BLaER1 treated with 17β-estradiol and CSF1 and Interleukin-3, amounts not matched to agents 10 nM and 100 nM (cell line): ENCODE data around the gene EYA3.

Experiments used
- H3K27ac ChIP-seq, 11 experiments: shearing (Covaris generic); formaldehyde crosslinking; 2 replicates each; pipeline ENCODE4 v1.8.1; 2022
- H3K27me3 ChIP-seq, 11 experiments: shearing (Covaris generic); formaldehyde crosslinking; 2 replicates each; pipeline ENCODE4 v1.8.1; 2022
- H3K36me3 ChIP-seq, 11 experiments: shearing (Covaris generic); formaldehyde crosslinking; 2 replicates each; pipeline ENCODE4 v1.8.1; 2022
- H3K4me1 ChIP-seq, 10 experiments: shearing (Covaris generic); formaldehyde crosslinking; 2 replicates each; pipeline ENCODE4 v1.8.1; 2022
- H3K4me2 ChIP-seq, 11 experiments: shearing (Covaris generic); formaldehyde crosslinking; 2 replicates each; pipeline ENCODE4 v1.8.1; 2022
- H3K4me3 ChIP-seq, 10 experiments: shearing (Covaris generic); formaldehyde crosslinking; 2 replicates each; pipeline ENCODE4 v1.8.1; 2022
- H3K9ac ChIP-seq, 11 experiments: shearing (Covaris generic); formaldehyde crosslinking; 2 replicates each; pipeline ENCODE4 v1.8.1; 2022
- H3K9me3 ChIP-seq, 11 experiments: shearing (Covaris generic); formaldehyde crosslinking; replicated peaks in 1 of 11; 2 replicates each; pipeline ENCODE4 v1.8.1; 2022
- H4K20me1 ChIP-seq, 11 experiments: shearing (Covaris generic); formaldehyde crosslinking; 2 replicates each; pipeline ENCODE4 v1.8.1; 2022
- Cebpa-rat ChIP-seq, 11 experiments: shearing (Covaris generic); IDR thresholded peaks; 2 replicates each; pipeline ENCODE4 v1.8.1; 2022

EYA3 gene

GRCh38 chr1:28086651-28087050 is 1.8 kb downstream of the EYA3 start:
- H3K27ac ChIP-seq: peak overlapping the region in 2 of 11 experiments; percentile 87 to 88; a peak in 2 of 22 replicates
- H3K9ac ChIP-seq: peak overlapping the region in 3 of 11 experiments; percentile 88 to 93 (median 92); a peak in 6 of 22 replicates
- no peaks in the 10 kb centered on the region for H3K36me3 ChIP-seq
- H3K4me2 ChIP-seq: peak overlapping the region; percentile 66 to 97 (median 93)
- peak overlapping the region in 6 of 10 experiments; percentile 70 to 86 (median 80); a peak in 9 of 20 replicates for H3K4me3 ChIP-seq
- no peak for TF ChIP-seq Cebpa-rat (IDR thresholded peaks at IDR 0.05)
- no peaks in the 10 kb centered on the region for H3K9me3 ChIP-seq
- peaks cover 19 to 66% (median 27%) of the 10 kb centered on the region in 10 experiments for H3K4me1 ChIP-seq
- no peaks in the 10 kb centered on the region for H3K27me3 ChIP-seq
- peaks cover 15 to 56% (median 25%) of the 10 kb centered on the region in 11 experiments; a peak in 16 of 22 replicates for H4K20me1 ChIP-seq

- Histone ChIP-seq H3K4me3 (no peak overlapping the region), H3K36me3 (peaks cover 2 to 11% (median 9%) of the 10 kb centered on the region in 11 experiments), H3K9ac (peak overlapping the region in 5 of 11 experiments; percentile 7 to 93 (median 29); a peak in 5 of 22 replicates), H3K4me1 (peaks cover 22 to 65% (median 27%) of the 10 kb centered on the region in 10 experiments), H3K27me3 (no peaks in the 10 kb centered on the region), H4K20me1 (peaks cover 15 to 66% (median 35%) of the 10 kb centered on the region in 11 experiments; a peak in 16 of 22 replicates), H3K9me3 (no peaks in the 10 kb centered on the region), H3K4me2 (peak overlapping the region in 3 of 11 experiments; percentile 91 to 93 (median 92); a peak in 8 of 22 replicates), H3K27ac (no peak overlapping the region)
- TF ChIP-seq Cebpa-rat (IDR thresholded peaks at IDR 0.05): no peak
Measured at GRCh38 chr1:28085129-28085528, 3.3 kb downstream of the EYA3 start.

GRCh38 chr1:28083876-28084275 is 4.5 kb downstream of the EYA3 start:
- H3K9ac ChIP-seq: no peak overlapping the region
- no peaks in the 10 kb centered on the region for H3K9me3 ChIP-seq
- no peaks in the 10 kb centered on the region for H3K27me3 ChIP-seq
- peaks cover 17 to 56% (median 22%) of the 10 kb centered on the region in 10 experiments for H3K4me1 ChIP-seq
- no peak for TF ChIP-seq Cebpa-rat (IDR thresholded peaks at IDR 0.05)
- H4K20me1 ChIP-seq: peaks cover 20 to 78% (median 46%) of the 10 kb centered on the region in 11 experiments; a peak in 19 of 22 replicates
- no peak overlapping the region for H3K4me3 ChIP-seq
- H3K27ac ChIP-seq: no peak overlapping the region
- peaks cover 11 to 24% (median 21%) of the 10 kb centered on the region in 11 experiments for H3K36me3 ChIP-seq
- peak overlapping the region in 2 of 11 experiments; percentile 24 to 34; a peak in 1 of 22 replicates for H3K4me2 ChIP-seq

GRCh38 chr1:28078680-28079626 is 9.5 kb downstream of the EYA3 start:
- Histone ChIP-seq H3K9ac (no peak overlapping the region), H3K4me3 (no peak overlapping the region), H3K4me2 (no peak overlapping the region), H3K9me3 (no peaks in the 10 kb centered on the region), H4K20me1 (peaks cover 10 to 93% (median 63%) of the 10 kb centered on the region in 11 experiments; a peak in 18 of 22 replicates), H3K27ac (no peak overlapping the region), H3K36me3 (peaks cover 15 to 58% (median 33%) of the 10 kb centered on the region in 11 experiments), H3K4me1 (peaks cover 0 to 32% (median 0%) of the 10 kb centered on the region in 10 experiments; a peak in 6 of 20 replicates), H3K27me3 (no peaks in the 10 kb centered on the region)
- no peak for TF ChIP-seq Cebpa-rat (IDR thresholded peaks at IDR 0.05)

GRCh38 chr1:28078262-28078661 is 10.1 kb downstream of the EYA3 start:
- no peak overlapping the region for H3K4me3 ChIP-seq
- H3K27ac ChIP-seq: no peak overlapping the region
- H3K4me2 ChIP-seq: no peak overlapping the region
- H3K9me3 ChIP-seq: no peaks in the 10 kb centered on the region
- H3K27me3 ChIP-seq: no peaks in the 10 kb centered on the region
- peaks cover 15 to 65% (median 36%) of the 10 kb centered on the region in 11 experiments for H3K36me3 ChIP-seq
- no peak overlapping the region for H3K9ac ChIP-seq
- peaks cover 8 to 91% (median 68%) of the 10 kb centered on the region in 11 experiments; a peak in 18 of 22 replicates for H4K20me1 ChIP-seq
- peaks cover 0 to 32% (median 0%) of the 10 kb centered on the region in 10 experiments; a peak in 6 of 20 replicates for H3K4me1 ChIP-seq
- TF ChIP-seq Cebpa-rat (IDR thresholded peaks at IDR 0.05): no peak

- H3K9me3 ChIP-seq: no peaks in the 10 kb centered on the region
- H3K36me3 ChIP-seq: peaks cover 15 to 63% (median 27%) of the 10 kb centered on the region in 11 experiments
- H3K4me2 ChIP-seq: no peak overlapping the region
- peaks cover 20 to 96% (median 78%) of the 10 kb centered on the region in 11 experiments; a peak in 19 of 22 replicates for H4K20me1 ChIP-seq
- H3K4me1 ChIP-seq: peaks cover 0 to 44% (median 0%) of the 10 kb centered on the region in 10 experiments; a peak in 8 of 20 replicates
- TF ChIP-seq Cebpa-rat (IDR thresholded peaks at IDR 0.05): no peak
- H3K27me3 ChIP-seq: no peaks in the 10 kb centered on the region
- no peak overlapping the region for H3K4me3 ChIP-seq
- no peak overlapping the region for H3K9ac ChIP-seq
- no peak overlapping the region for H3K27ac ChIP-seq
Measured at GRCh38 chr1:28074892-28075511, 13.4 kb downstream of the EYA3 start.

GRCh38 chr1:28073867-28074266 is 14.5 kb downstream of the EYA3 start:
- TF ChIP-seq Cebpa-rat (IDR thresholded peaks at IDR 0.05): no peak
- H3K9ac ChIP-seq: no peak overlapping the region

GRCh38 chr1:28071813-28072212 is 16.6 kb downstream of the EYA3 start:
- Histone ChIP-seq H3K9ac (no peak overlapping the region), H3K36me3 (peaks cover 0 to 39% (median 4%) of the 10 kb centered on the region in 11 experiments; a peak in 7 of 22 replicates), H4K20me1 (peaks cover 8 to 96% (median 64%) of the 10 kb centered on the region in 11 experiments; a peak in 19 of 22 replicates), H3K9me3 (no peaks in the 10 kb centered on the region), H3K27ac (peak overlapping the region in 1 of 11 experiments; percentile 15; a peak in 1 of 22 replicates), H3K4me1 (peaks cover 0 to 60% (median 0%) of the 10 kb centered on the region in 10 experiments; a peak in 8 of 20 replicates), H3K4me2 (peak overlapping the region in 2 of 11 experiments; percentile 24 to 47; a peak in 3 of 22 replicates), H3K4me3 (no peak overlapping the region), H3K27me3 (no peaks in the 10 kb centered on the region)
- TF ChIP-seq Cebpa-rat (IDR thresholded peaks at IDR 0.05): no peak

More at GRCh38 chr1:28073867-28074266, 14.5 kb downstream of the EYA3 start:
- H3K36me3 ChIP-seq: peaks cover 8 to 52% (median 17%) of the 10 kb centered on the region in 11 experiments; a peak in 18 of 22 replicates
- H3K4me1 ChIP-seq: peaks cover 0 to 53% (median 0%) of the 10 kb centered on the region in 10 experiments; a peak in 8 of 20 replicates
- H3K4me2 ChIP-seq: no peak overlapping the region
- H3K27ac ChIP-seq: no peak overlapping the region
- H3K4me3 ChIP-seq: no peak overlapping the region
- peaks cover 15 to 96% (median 78%) of the 10 kb centered on the region in 11 experiments; a peak in 20 of 22 replicates for H4K20me1 ChIP-seq
- H3K9me3 ChIP-seq: no peaks in the 10 kb centered on the region
- H3K27me3 ChIP-seq: no peaks in the 10 kb centered on the region
